GM12878 (cell line): ENCODE results near the gene WDR76. TPM values are rescaled to one million over a fixed set of nuclear protein-coding genes. Genes with fewer than 3 reads are reported as not detected.

Experiments used
- CHD2 ChIP-seq: IDR thresholded peaks from 2 replicates; pipeline ENCODE4 v1.6.1; 2011; ENCODE audit warnings: low read depth, low read length, improper control_type of control experiment, borderline replicate concordance
- CREB1 ChIP-seq: IDR thresholded peaks from 2 replicates; pipeline ENCODE4 v1.6.1; 2012; ENCODE audit warnings: low read depth, mild to moderate bottlenecking, inconsistent platforms
- JUND ChIP-seq: IDR thresholded peaks from 2 replicates; pipeline ENCODE4 v1.6.1; 2012; ENCODE audit warnings: low read depth, mild to moderate bottlenecking, low read length, improper control_type of control experiment, moderate library complexity
- KLF5 ChIP-seq: fragments of 450-650 bp; IDR thresholded peaks from 2 replicates; pipeline ENCODE4 v1.6.1; 2014; ENCODE audit warnings: mild to moderate bottlenecking; ENCODE audit not compliant: partially characterized antibody
- NR2F1 ChIP-seq: fragments of 450-650 bp; conservative IDR thresholded peaks from 2 replicates; pipeline ENCODE4 v1.6.1; 2017; ENCODE audit warnings: mild to moderate bottlenecking
- SMAD1 ChIP-seq: fragments of 450-650 bp; IDR thresholded peaks from 2 replicates; pipeline ENCODE4 v1.6.1; 2018; ENCODE audit warnings: mild to moderate bottlenecking, low read depth; ENCODE audit not compliant: partially characterized antibody
- SRF ChIP-seq, 2 experiments: IDR thresholded peaks; 2 replicates each; pipeline ENCODE4 v1.6.1; 2011; ENCODE audit warnings: low read depth in 2 of 2, low read length in 2 of 2, mild to moderate bottlenecking in 1 of 2, moderate library complexity in 1 of 2
- TCF12 ChIP-seq: IDR thresholded peaks from 2 replicates; pipeline ENCODE4 v1.6.1; 2011; ENCODE audit warnings: low read depth, mild to moderate bottlenecking, low read length
- ZBTB4 ChIP-seq: fragments of 450-650 bp; formaldehyde crosslinking; IDR thresholded peaks from 2 replicates; pipeline ENCODE4 v1.4.0; 2022; ENCODE audit warnings: mild to moderate bottlenecking, moderate library complexity
- ZNF217 ChIP-seq: fragments of 450-650 bp; IDR thresholded peaks from 2 replicates; pipeline ENCODE4 v1.6.1; 2017; ENCODE audit warnings: antibody characterized with exemption, mild to moderate bottlenecking
- ZNF24 ChIP-seq: fragments of 450-650 bp; IDR thresholded peaks from 2 replicates; pipeline ENCODE4 v1.6.1; 2017; ENCODE audit warnings: antibody characterized with exemption, mild to moderate bottlenecking
- ZSCAN29 ChIP-seq: fragments of 450-650 bp; IDR thresholded peaks from 2 replicates; pipeline ENCODE4 v1.6.1; 2017; ENCODE audit warnings: mild to moderate bottlenecking, moderate library complexity
- polyA plus RNA-seq, 11 experiments: library from polyadenylated mRNA; depleted of rRNA in 4 of 11; unstranded in 6 of 11; stranded (reverse) in 5 of 11; fragments of >200 nt; fragmentation: Nextera tagmentation in 4 of 11; fragmentation: Illumina TruSeq in 1 of 11; extraction: Ambion mirVana in 4 of 11; extraction: Trizol in 1 of 11; gene quantifications; 1 replicate in 1 of 11; 2 replicates in 10 of 11; pipeline versions ENCODE4 v1.2.1 to v1.2.3, GENCODE V29; 2011 to 2016; ENCODE audit warnings: inconsistent platforms in 2 of 11, missing spikeins in 2 of 11, low read depth in 1 of 11
- total RNA-seq, 4 experiments: library from RNA; depleted of rRNA in 3 of 4; stranded (reverse); fragments of >200 nt in 3 of 4; fragmentation: Illumina TruSeq in 1 of 4; extraction: Trizol in 1 of 4; gene quantifications; 2 replicates each; pipeline versions ENCODE4 v1.2.1 to v1.2.3, GENCODE V29; 2013 to 2021
- TF ChIP-seq, protein P1 (sequence below): fragments of 450-650 bp; IDR thresholded peaks from 2 replicates; pipeline ENCODE4 v1.6.1; 2017; ENCODE audit warnings: mild to moderate bottlenecking, moderate library complexity
- TF ChIP-seq, protein P2 (sequence below): fragments of 450-650 bp; conservative IDR thresholded peaks from 2 replicates; pipeline ENCODE4 v1.6.1; 2017; ENCODE audit warnings: mild to moderate bottlenecking, moderate library complexity
- TF ChIP-seq, protein P3 (sequence below): fragments of 450-650 bp; formaldehyde crosslinking; IDR thresholded peaks from 2 replicates; pipeline ENCODE4 v1.4.0; 2020; ENCODE audit warnings: mild to moderate bottlenecking, moderate library complexity

WDR76 gene
- total and polyA plus RNA-seq, 10 of the 15 experiments (the other 5 are each of a cell fraction or from before 2014, with no cell fraction given) = 8.0 to 59.7 (median 34.5) TPM

GRCh38 chr15:43777267-43777914 is 49.4 kb upstream of the WDR76 start (continued):
- TF ChIP-seq, protein P1, sequence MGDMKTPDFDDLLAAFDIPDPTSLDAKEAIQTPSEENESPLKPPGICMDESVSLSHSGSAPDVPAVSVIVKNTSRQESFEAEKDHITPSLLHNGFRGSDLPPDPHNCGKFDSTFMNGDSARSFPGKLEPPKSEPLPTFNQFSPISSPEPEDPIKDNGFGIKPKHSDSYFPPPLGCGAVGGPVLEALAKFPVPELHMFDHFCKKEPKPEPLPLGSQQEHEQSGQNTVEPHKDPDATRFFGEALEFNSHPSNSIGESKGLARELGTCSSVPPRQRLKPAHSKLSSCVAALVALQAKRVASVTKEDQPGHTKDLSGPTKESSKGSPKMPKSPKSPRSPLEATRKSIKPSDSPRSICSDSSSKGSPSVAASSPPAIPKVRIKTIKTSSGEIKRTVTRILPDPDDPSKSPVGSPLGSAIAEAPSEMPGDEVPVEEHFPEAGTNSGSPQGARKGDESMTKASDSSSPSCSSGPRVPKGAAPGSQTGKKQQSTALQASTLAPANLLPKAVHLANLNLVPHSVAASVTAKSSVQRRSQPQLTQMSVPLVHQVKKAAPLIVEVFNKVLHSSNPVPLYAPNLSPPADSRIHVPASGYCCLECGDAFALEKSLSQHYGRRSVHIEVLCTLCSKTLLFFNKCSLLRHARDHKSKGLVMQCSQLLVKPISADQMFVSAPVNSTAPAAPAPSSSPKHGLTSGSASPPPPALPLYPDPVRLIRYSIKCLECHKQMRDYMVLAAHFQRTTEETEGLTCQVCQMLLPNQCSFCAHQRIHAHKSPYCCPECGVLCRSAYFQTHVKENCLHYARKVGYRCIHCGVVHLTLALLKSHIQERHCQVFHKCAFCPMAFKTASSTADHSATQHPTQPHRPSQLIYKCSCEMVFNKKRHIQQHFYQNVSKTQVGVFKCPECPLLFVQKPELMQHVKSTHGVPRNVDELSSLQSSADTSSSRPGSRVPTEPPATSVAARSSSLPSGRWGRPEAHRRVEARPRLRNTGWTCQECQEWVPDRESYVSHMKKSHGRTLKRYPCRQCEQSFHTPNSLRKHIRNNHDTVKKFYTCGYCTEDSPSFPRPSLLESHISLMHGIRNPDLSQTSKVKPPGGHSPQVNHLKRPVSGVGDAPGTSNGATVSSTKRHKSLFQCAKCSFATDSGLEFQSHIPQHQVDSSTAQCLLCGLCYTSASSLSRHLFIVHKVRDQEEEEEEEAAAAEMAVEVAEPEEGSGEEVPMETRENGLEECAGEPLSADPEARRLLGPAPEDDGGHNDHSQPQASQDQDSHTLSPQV = no peak
- TF ChIP-seq ZSCAN29 (peak; percentile 83), ZNF217 (peak; percentile 77; the same call in 1 of the 2 replicates), CHD2 (no peak), SRF (IDR thresholded peaks at IDR 0.05; ENCODE audit: low read depth in 2 of 2, low read length in 2 of 2) (no peak), JUND (no peak), KLF5 (peak; percentile 74), NR2F1 (peak; percentile 99), TCF12 (no peak; the same call in 1 of the 2 replicates), ZBTB4 (CRISPR knock-in tag) (no peak), ZNF24 (no peak; the same call in 1 of the 2 replicates), SMAD1 (peak; percentile 39), CREB1 (peak; percentile 66; the same call in 1 of the 2 replicates)
- TF ChIP-seq, protein P2, sequence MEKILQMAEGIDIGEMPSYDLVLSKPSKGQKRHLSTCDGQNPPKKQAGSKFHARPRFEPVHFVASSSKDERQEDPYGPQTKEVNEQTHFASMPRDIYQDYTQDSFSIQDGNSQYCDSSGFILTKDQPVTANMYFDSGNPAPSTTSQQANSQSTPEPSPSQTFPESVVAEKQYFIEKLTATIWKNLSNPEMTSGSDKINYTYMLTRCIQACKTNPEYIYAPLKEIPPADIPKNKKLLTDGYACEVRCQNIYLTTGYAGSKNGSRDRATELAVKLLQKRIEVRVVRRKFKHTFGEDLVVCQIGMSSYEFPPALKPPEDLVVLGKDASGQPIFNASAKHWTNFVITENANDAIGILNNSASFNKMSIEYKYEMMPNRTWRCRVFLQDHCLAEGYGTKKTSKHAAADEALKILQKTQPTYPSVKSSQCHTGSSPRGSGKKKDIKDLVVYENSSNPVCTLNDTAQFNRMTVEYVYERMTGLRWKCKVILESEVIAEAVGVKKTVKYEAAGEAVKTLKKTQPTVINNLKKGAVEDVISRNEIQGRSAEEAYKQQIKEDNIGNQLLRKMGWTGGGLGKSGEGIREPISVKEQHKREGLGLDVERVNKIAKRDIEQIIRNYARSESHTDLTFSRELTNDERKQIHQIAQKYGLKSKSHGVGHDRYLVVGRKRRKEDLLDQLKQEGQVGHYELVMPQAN = peak; percentile 65; the same call in 1 of the 2 replicates
- TF ChIP-seq, protein P3, sequence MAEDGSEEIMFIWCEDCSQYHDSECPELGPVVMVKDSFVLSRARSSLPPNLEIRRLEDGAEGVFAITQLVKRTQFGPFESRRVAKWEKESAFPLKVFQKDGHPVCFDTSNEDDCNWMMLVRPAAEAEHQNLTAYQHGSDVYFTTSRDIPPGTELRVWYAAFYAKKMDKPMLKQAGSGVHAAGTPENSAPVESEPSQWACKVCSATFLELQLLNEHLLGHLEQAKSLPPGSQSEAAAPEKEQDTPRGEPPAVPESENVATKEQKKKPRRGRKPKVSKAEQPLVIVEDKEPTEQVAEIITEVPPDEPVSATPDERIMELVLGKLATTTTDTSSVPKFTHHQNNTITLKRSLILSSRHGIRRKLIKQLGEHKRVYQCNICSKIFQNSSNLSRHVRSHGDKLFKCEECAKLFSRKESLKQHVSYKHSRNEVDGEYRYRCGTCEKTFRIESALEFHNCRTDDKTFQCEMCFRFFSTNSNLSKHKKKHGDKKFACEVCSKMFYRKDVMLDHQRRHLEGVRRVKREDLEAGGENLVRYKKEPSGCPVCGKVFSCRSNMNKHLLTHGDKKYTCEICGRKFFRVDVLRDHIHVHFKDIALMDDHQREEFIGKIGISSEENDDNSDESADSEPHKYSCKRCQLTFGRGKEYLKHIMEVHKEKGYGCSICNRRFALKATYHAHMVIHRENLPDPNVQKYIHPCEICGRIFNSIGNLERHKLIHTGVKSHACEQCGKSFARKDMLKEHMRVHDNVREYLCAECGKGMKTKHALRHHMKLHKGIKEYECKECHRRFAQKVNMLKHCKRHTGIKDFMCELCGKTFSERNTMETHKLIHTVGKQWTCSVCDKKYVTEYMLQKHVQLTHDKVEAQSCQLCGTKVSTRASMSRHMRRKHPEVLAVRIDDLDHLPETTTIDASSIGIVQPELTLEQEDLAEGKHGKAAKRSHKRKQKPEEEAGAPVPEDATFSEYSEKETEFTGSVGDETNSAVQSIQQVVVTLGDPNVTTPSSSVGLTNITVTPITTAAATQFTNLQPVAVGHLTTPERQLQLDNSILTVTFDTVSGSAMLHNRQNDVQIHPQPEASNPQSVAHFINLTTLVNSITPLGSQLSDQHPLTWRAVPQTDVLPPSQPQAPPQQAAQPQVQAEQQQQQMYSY (CRISPR knock-in tag) = no peak
